Stimulated activated naive CD8-positive, alpha-beta T cell treated with anti-CD3 and anti-CD28 coated beads, Interleukin-15, amount 100 ng/mL, for 72 hours (primary cell): Measurements from ENCODE around the gene CEL.
"Not testable (repeated sequence)": the region's sequence is repeated elsewhere in the genome, so short reads cannot be mapped to it uniquely, and the experiment has no call there.

Source experiments
- ATAC-seq: fragments of 150-1000 bp; cut with Tn5 transposase; 2 replicates; pipeline ENCODE4 v1.10.0; 2021; ENCODE audit warnings: mild to moderate bottlenecking, moderate library complexity
- DNase-seq, 2 donors: peaks; one replicate each; pipeline ENCODE4 v3.0.0; 2021 to 2022
- H3K27ac Mint-ChIP-seq, 2 donors: one replicate each; pipeline ENCODE4 v1.8.0; 2022; ENCODE audit warnings: mild to moderate bottlenecking in 2 of 2, mixed read lengths in 2 of 2, moderate library complexity in 2 of 2
- H3K27me3 Mint-ChIP-seq: one replicate; pipeline ENCODE4 v1.8.0; 2022; ENCODE audit warnings: mixed read lengths
- H3K4me1 Mint-ChIP-seq: one replicate; pipeline ENCODE4 v1.8.0; 2022; ENCODE audit warnings: mild to moderate bottlenecking, mixed read lengths
- H3K4me3 Mint-ChIP-seq, 2 donors: one replicate each; pipeline ENCODE4 v1.8.0; 2022; ENCODE audit warnings: mild to moderate bottlenecking in 2 of 2, mixed read lengths in 2 of 2, moderate library complexity in 1 of 2
- H3K9me3 Mint-ChIP-seq, 2 donors: one replicate each; pipeline ENCODE4 v1.8.0; 2022; ENCODE audit warnings: mixed read lengths in 2 of 2

CEL gene

DNA sequence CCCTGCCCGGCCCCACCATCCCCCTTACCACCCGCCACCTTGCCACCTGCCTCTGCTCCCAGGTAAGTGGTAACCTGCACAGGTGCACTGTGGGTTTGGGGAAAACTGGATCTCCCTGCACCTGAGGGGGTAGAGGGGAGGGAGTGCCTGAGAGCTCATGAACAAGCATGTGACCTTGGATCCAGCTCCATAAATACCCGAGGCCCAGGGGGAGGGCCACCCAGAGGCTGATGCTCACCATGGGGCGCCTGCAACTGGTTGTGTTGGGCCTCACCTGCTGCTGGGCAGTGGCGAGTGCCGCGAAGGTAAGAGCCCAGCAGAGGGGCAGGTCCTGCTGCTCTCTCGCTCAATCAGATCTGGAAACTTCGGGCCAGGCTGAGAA lies at the start of gene CEL:
Gene CEL, plus strand, starts transcription at position 218 of the 382 bp plus-strand sequence. Its CDS starts 22 bp downstream, at position 240.
- not testable (repeated sequence) for H3K27me3 Mint-ChIP-seq, DNase-seq, ATAC-seq, H3K9me3 Mint-ChIP-seq
- H3K27ac Mint-ChIP-seq = peak within 1 kb of the TSS in 1 of 2 donors; percentile 12
- peaks cover 48% of the 10 kb centered on the region for H3K4me1 Mint-ChIP-seq
- H3K4me3 Mint-ChIP-seq = peak within 1 kb of the TSS; percentile 12 to 63

DNA sequence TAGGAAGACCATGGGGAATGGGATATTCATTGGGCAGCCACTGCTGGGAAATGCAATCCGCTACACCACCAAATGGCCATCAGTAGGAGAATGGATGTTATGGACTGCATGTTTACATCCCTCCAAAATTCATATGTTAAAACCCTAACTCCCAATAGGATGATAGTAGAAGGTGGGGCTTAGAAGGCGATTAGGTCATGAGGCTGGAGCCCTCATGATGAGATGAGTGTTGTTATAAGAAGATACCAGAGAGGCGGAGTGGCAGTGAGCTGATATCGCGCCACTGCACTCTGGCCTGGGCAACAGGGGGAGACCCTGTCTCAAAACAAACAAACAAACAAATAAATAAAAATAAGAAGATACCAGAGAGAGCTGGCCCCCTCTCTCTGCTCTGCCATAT lies 47.1 kb upstream of the CEL start:
- H3K4me1 Mint-ChIP-seq = no peaks in the 10 kb centered on the region
- H3K27me3 Mint-ChIP-seq = peaks cover 14% of the 10 kb centered on the region

DNA sequence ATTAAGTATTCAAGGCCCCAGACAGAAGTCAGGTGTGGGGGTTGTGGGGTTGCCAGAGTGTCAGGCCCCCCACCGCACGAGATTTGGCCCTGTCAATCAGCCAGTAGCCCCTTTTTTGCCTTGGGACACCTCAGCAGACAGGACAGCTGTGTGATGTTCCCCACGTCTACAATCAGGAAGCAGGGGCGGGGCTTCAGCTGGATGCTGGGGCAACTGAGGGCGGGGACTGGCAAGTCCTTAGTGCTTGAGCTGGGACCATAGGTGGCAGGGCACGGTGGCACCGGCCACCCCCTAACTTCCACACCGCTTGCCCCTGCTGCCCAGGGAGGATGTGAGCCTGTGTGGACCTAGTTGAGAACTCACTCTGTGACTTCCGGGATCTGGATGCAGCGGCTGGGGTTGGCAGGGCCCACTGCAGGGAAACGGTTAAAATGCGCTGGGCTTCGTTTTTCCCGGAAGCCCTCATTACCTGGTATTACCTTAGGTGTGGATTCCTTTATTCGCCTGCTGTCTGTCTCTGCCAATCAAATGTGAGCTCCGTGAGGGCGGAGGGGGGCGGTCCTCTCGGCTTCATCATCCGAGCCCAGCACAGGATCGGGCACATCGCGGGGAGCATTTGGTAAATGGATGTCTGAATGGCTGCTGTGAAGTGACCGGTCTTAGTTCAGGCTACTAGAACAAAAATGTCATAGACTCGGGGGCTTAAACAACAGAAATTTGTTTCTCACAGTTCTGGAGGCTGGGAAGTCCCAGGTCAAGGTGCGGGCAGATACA lies 38.5 kb upstream of the CEL start:
- no peaks in the 10 kb centered on the region for H3K27me3 Mint-ChIP-seq
- ATAC-seq (peak; percentile 67), DNase-seq (peak; percentile 17 to 48)
- peaks cover 32% of the 10 kb centered on the region for H3K4me1 Mint-ChIP-seq
- H3K4me3 Mint-ChIP-seq = peak overlapping the region in 1 of 2 donors; percentile 70
- H3K9me3 Mint-ChIP-seq = no peaks in the 10 kb centered on the region
- H3K27ac Mint-ChIP-seq = no peak overlapping the region

More for the DNA sequence above, 47.1 kb upstream of the CEL start:
- Mint-ChIP-seq H3K9me3 (peaks cover 0 to 12% of the 10 kb centered on the region in 2 donors), H3K27ac (no peak overlapping the region), H3K4me3 (no peak overlapping the region)
- ATAC-seq = no peak
- no peak for DNase-seq

DNA sequence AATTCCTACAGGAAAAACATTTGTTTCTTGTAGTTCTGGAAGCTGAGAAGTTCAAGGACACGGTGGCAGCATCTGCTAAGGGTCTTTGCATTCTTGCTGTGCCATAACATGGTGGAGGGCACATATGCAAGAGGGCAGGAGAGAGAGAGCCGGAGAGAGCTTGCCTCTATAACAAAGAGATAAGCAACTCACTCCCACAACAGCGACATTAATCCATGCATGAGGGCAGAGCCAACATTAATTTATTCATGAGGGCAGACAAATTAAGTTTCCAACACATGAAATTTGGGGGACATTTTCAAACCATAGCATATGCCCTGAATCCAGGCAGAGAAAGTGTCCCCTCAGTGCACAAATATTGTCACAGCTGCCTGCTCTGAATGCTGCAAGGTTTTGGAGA lies 35.4 kb upstream of the CEL start:
- H3K27ac Mint-ChIP-seq = no peak overlapping the region
- H3K27me3 Mint-ChIP-seq = no peaks in the 10 kb centered on the region
- H3K9me3 Mint-ChIP-seq = peaks cover 0 to 1% of the 10 kb centered on the region in 2 donors
- ATAC-seq = no peak
- no peak for DNase-seq
- peaks cover 50% of the 10 kb centered on the region for H3K4me1 Mint-ChIP-seq
- H3K4me3 Mint-ChIP-seq = no peak overlapping the region

DNA sequence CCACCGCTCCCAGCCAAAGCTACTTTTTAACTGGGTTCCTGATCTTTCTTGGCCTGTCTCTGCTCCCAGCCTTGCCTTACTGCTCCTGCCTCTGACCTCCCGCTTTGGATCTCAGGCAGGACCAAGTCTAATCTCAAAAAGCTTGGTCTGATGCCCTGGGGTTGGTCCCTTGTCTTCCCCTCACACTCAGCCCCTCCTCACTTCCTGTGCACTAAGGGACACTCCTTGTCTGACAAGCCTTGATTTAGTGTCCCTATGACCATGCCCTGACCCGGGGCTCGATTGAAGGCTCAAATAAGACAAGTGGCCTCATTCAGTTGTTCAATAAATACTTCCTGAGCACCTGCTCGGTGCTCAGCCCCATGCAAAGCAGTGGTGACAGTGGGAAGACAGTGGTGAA lies 34.6 kb upstream of the CEL start:
- peaks cover 56% of the 10 kb centered on the region for H3K4me1 Mint-ChIP-seq
- no peak overlapping the region for H3K4me3 Mint-ChIP-seq
- H3K27ac Mint-ChIP-seq = peak overlapping the region in 1 of 2 donors; percentile 57
- H3K27me3 Mint-ChIP-seq = no peaks in the 10 kb centered on the region
- peaks cover 0 to 7% of the 10 kb centered on the region in 2 donors for H3K9me3 Mint-ChIP-seq
- no peak for DNase-seq
- ATAC-seq = no peak

DNA sequence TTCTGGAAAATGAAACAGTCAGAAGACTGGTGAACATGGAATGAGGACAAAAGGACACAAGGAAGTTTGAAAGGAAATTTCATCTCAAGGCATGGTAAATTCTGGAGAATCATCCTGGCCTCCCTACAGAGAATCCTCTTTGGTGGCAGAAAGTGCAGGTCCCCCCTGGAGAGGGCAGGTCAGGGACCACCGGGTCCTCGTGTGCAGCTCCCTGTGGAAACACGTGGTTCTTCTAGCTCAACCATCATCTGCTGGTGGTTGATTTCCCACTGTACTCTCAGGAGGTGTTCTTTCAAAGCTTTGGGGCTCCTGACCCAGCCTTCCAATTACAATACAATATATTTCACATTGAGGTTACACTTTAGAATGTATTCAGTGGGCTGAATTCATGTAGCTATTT lies 33.6 kb upstream of the CEL start:
- no peak for ATAC-seq

DNA sequence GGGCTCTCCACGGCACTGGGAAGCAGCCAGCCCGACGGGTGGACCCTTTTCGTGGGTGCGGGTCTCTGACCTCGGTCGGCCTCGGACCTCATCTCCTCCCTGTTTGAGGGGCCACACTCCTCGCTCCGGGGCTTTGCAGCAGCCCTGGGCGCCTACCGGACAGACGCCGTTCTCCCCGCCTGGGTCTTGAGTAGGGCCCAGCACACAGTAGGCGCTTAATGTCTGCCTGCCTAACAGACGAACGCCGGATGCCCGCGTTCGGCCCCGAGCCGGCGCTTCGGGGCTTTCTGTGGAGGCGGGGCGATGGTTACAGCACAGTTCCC lies 31.8 kb upstream of the CEL start:
- Mint-ChIP-seq H3K4me1 (peaks cover 63% of the 10 kb centered on the region), H3K4me3 (peak overlapping the region; percentile 90 to 97), H3K9me3 (peaks cover 0 to 7% of the 10 kb centered on the region in 2 donors), H3K27me3 (no peaks in the 10 kb centered on the region), H3K27ac (peak overlapping the region; percentile 96 to 100)
- DNase-seq (no peak), ATAC-seq (peak; percentile 33)

More for the DNA sequence above, 33.6 kb upstream of the CEL start:
- peak overlapping the region in 1 of 2 donors; percentile 43 for H3K4me3 Mint-ChIP-seq
- no peak for DNase-seq
- H3K4me1 Mint-ChIP-seq = peaks cover 56% of the 10 kb centered on the region
- H3K27ac Mint-ChIP-seq = no peak overlapping the region
- no peaks in the 10 kb centered on the region for H3K27me3 Mint-ChIP-seq
- H3K9me3 Mint-ChIP-seq = peaks cover 0 to 7% of the 10 kb centered on the region in 2 donors

DNA sequence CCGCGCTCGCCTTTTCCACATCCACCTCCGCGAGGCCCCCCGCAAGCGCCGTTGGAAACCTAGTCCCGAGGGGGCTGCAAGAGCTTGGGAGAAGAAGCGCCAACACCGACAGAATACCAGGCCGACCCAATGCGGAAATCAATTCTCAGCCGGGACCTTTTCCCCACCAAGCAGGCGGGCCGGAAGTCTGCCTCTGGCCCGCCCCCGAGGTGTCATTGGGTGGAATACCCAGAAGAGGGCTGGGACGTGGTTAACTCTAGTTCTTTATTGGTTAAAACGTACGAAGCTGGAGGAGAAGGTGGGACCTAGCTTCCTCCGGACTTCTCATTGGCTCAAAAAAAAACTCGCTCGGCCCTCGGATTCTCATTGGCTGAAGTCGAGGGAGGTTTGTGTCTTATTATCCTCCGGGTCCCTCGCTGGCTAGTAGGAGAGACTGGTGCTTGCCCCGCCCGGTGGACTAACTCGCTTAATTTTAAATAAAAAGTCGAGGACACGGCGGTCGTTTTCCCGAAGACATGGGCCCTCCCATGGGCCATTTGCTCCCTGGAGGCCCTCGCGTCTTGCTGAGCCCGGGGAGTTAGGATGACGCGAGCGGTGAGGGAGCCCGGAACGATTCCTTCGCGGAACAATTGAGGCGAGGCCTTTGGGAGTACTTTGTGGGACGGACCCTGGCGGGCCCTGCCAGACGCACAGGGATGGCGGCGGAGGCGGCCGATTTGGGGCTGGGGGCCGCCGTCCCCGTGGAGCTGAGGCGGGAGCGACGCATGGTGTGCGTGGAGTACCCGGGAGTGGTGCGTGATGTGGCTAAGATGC lies 31.3 kb upstream of the CEL start, which contains the start of gene GTF3C5:
Gene GTF3C5, plus strand, starts transcription at position 681 of the 813 bp plus-strand sequence. Its CDS starts 15 bp downstream, at position 696.
- Mint-ChIP-seq H3K9me3 (peaks cover 0 to 7% of the 10 kb centered on the region in 2 donors), H3K4me1 (peaks cover 63% of the 10 kb centered on the region), H3K27me3 (no peaks in the 10 kb centered on the region), H3K27ac (peak within 1 kb of the TSS; percentile 96 to 100), H3K4me3 (peak within 1 kb of the TSS; percentile 90 to 97)
- ATAC-seq (peak; percentile 97), DNase-seq (peak; percentile 92 to 95)

DNA sequence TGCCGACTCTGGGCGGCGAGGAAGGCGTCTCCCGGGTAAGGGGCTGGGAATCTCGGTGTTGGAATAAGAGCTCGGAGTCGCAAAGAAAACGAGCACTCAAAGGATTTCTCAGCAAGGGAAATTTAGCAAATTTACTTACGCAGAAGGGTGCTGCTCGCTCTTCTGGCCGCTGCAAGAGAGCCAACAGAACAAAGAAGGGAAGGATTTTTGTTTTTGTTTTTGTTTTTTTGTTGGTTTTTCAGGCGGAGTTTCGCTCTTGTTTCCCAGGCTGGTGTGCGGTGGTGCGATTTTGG lies 30.7 kb upstream of the CEL start:
- Mint-ChIP-seq H3K4me1 (peaks cover 63% of the 10 kb centered on the region), H3K9me3 (peaks cover 0 to 7% of the 10 kb centered on the region in 2 donors), H3K27me3 (no peaks in the 10 kb centered on the region), H3K27ac (peak overlapping the region; percentile 96 to 100), H3K4me3 (peak overlapping the region; percentile 90 to 97)
- ATAC-seq (no peak), DNase-seq (no peak)

DNA sequence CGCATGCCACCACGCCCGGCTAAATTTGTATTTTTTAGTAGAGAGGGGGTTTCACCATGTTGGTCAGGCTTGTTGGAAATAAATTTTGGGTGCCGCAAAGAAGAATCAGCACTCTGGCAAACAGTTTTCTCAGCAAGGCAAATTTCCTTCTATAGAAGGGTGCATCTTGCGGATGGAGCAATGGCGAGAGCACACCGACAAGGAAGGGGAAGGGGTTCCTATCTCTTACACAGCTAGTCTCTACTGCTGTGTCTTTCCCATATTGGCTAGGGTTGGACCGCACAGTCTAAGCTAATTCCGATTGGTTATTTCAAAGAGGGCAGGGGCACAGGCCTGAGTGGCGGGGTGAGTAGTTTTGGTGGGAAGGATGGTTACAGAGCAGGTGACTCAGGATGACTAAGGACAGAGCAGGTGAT lies 30.3 kb upstream of the CEL start:
- Mint-ChIP-seq H3K27me3 (no peaks in the 10 kb centered on the region), H3K4me1 (peaks cover 63% of the 10 kb centered on the region), H3K9me3 (peaks cover 0 to 7% of the 10 kb centered on the region in 2 donors), H3K27ac (peak overlapping the region; percentile 35 to 96), H3K4me3 (peak overlapping the region; percentile 90 to 97)
- no peak for ATAC-seq
- no peak for DNase-seq

DNA sequence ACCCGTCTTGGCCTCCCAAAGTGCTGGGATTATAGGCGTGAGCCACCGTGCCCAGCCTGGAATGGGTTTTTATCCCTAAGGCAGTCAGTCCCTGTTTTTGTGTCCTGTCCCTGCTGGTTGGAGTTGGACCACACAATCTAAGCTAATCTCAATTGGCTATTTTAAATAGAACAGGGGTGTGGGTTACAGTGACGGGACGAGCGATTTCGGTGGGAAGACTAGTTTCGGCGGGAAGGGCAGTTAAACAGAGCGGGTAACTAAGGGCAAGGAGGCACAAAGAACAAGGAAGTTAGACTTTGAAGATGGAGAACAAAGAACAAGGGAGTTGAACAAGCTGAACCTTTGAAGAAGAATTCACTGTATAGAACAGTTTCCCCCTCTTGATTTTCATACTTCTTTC lies 29.6 kb upstream of the CEL start:
- Mint-ChIP-seq H3K9me3 (peaks cover 0 to 7% of the 10 kb centered on the region in 2 donors), H3K4me3 (peak overlapping the region; percentile 90 to 97), H3K27ac (no peak overlapping the region), H3K27me3 (no peaks in the 10 kb centered on the region), H3K4me1 (peaks cover 60% of the 10 kb centered on the region)
- ATAC-seq (no peak), DNase-seq (no peak)

DNA sequence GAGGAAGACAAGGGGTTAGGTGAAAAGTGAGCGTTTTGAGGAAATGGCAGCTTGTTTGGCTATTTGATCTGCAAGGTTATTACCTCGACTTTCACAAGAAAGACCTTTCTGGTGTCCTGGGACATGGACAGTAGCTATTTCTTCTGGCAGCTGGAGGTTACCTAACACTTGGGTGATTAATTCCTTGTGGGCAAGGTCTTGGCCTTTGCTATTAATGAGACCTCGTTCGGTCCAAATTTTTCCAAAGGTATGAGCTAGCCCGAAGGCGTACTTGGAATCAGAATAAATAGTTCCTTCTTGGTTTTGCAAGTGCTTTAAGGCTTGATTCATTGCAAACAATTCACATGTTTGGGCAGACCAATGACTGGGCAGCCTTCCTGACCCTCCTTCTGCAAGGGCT lies 26.1 kb upstream of the CEL start:
- Mint-ChIP-seq H3K27me3 (no peaks in the 10 kb centered on the region), H3K27ac (no peak overlapping the region), H3K4me3 (no peak overlapping the region), H3K9me3 (peaks cover 0 to 7% of the 10 kb centered on the region in 2 donors), H3K4me1 (peaks cover 50% of the 10 kb centered on the region)
- ATAC-seq (no peak), DNase-seq (no peak)

DNA sequence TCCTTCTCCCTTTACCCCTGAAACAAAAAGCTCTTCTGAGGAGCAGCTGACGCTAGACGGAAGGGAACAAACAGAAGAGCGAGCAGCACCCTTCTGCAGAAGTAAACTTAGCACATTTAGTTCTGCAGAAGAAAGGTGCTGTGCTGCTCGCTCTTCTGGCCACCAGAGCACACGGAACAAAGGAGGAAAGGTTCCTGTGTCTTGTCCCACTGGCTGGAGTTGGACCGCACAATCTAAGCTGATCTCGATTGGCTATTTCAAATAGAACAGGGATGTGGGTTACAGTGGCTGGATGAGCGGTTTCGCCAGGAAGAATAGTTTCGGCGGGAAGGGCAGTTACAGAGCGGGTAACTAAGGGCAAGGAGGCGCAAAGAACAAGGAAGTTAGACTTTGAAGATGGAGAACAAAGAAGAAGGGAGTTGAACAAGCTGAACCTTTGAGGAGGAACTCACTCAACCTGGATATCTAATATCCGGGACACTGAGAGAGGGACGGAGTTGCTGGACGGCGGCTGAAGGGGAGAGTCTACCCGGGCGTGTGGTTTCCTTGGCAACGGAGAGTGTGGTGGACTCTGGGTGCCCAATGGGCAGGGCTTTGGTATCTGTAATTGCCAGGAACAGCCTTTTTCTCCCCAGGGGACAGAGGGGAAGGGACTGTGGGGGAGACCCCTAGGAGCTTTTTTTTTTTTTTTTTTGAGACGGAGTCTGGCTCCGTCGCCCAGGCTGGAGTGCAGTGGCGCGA lies 23.8 kb upstream of the CEL start:
- no peak overlapping the region for H3K4me3 Mint-ChIP-seq
- H3K27ac Mint-ChIP-seq = no peak overlapping the region
- no peaks in the 10 kb centered on the region for H3K9me3 Mint-ChIP-seq
- peaks cover 35% of the 10 kb centered on the region for H3K4me1 Mint-ChIP-seq
- ATAC-seq (no peak), DNase-seq (no peak)
- H3K27me3 Mint-ChIP-seq = no peaks in the 10 kb centered on the region

DNA sequence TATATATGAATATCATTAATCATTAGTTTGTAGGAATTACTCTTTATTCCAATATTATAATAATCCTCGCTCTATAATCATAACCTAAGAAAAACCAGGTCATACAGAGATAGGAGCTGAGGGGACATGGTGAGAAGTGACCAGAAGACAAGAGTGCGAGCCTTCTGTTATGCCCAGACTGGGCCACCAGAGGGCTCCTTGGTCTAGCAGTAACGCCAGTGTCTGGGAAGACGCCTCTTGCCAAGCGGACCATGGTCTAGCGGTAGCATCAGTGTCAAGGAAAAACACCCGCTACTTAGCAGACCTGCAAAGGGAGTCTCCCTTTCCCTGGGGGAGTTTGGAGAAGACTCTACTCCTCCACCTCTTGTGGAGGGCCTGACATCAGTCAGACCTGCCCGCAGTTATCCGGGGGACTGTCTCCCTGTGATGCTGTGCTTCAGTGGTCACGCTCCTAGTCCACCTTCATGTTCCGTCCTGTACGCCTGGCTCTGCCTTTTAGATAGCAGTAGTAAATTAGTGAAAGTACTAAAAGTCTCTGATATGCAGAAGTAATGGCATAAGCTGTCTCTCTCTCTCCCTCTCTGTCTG lies 20.8 kb upstream of the CEL start:
- not testable (repeated sequence) for H3K9me3 Mint-ChIP-seq, ATAC-seq, H3K27me3 Mint-ChIP-seq, H3K4me3 Mint-ChIP-seq, H3K27ac Mint-ChIP-seq
- peak in 1 of 2 donors; percentile 41 for DNase-seq
- H3K4me1 Mint-ChIP-seq = peaks cover 27% of the 10 kb centered on the region

DNA sequence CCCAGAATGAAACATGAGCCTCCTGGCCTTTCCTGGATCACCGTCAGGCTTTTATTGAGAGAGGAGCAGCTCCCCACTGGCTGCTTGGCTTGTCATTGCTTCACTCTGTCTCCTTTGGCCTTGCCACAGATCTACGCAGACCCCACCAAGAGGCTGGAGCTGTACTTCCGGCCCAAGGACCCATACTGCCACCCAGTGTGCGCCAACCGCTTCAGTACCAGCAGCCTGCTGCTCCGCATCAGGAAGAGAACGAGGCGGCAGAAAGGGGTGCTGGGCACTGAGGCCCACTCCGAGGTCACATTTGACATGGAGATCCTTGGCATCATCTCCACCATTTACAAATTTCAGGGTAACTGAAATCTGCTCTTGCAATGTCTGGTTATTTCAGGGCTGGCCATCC lies 19.8 kb upstream of the CEL start:
- H3K9me3 Mint-ChIP-seq = no peaks in the 10 kb centered on the region
- H3K4me3 Mint-ChIP-seq = no peak overlapping the region
- DNase-seq = no peak
- no peak for ATAC-seq
- H3K27ac Mint-ChIP-seq = no peak overlapping the region
- peaks cover 27% of the 10 kb centered on the region for H3K4me1 Mint-ChIP-seq
- no peaks in the 10 kb centered on the region for H3K27me3 Mint-ChIP-seq
